ENCODE data around the gene VIPR2. TPM values are rescaled to one million over a fixed set of nuclear protein-coding genes. Genes with fewer than 3 reads are reported as not detected.

VIPR2 gene
- total RNA-seq, 4 donors from 2014 or later, result 0.59 to 0.64 (median 0.60) TPM; not detected in 1

DNA sequence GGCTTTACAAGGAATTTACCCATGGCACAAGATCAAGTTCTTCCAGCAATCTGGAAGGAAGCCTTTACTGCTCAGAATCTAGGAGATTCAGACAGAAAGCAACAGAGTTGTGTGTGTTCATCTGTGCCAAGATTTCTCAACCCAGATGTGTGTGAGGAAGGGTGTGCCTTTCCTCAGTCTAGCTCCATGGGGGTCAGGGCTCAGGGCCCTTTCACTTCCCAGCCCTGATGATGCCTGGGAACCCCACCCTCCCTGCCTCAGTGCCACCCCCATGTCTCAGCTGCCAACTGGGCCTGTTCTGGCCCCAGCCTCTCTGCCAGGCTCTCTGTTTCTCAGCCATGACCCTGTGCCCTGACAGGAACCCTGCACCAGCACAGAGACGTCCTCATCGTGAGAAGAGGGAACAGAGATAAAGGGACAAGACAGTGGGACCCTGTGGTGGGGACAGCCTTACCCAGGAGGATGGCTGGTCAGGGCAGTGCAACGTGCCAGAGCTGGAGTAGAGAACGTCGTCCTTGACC lies 102.0 kb downstream of the VIPR2 start:
- H3K27me3 ChIP-seq, result no peaks in the 10 kb centered on the region
- H3K36me3 ChIP-seq, result no peaks in the 10 kb centered on the region
- no peak overlapping the region for H3K27ac ChIP-seq
- WGBS, result 87% methylated on average over 5 of the region's 5 CpGs
- DNase-seq (ENCODE audit: low spot score in 2 of 2), result peak in 1 of 2 donors; percentile 32
- no peak overlapping the region for H3K4me3 ChIP-seq
- no peak for TF ChIP-seq POLR2AphosphoS5 (IDR thresholded peaks at IDR 0.05)
- no peak for TF ChIP-seq POLR2A (IDR thresholded peaks at IDR 0.05)
- TF ChIP-seq, protein P1, sequence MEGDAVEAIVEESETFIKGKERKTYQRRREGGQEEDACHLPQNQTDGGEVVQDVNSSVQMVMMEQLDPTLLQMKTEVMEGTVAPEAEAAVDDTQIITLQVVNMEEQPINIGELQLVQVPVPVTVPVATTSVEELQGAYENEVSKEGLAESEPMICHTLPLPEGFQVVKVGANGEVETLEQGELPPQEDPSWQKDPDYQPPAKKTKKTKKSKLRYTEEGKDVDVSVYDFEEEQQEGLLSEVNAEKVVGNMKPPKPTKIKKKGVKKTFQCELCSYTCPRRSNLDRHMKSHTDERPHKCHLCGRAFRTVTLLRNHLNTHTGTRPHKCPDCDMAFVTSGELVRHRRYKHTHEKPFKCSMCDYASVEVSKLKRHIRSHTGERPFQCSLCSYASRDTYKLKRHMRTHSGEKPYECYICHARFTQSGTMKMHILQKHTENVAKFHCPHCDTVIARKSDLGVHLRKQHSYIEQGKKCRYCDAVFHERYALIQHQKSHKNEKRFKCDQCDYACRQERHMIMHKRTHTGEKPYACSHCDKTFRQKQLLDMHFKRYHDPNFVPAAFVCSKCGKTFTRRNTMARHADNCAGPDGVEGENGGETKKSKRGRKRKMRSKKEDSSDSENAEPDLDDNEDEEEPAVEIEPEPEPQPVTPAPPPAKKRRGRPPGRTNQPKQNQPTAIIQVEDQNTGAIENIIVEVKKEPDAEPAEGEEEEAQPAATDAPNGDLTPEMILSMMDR (IDR thresholded peaks at IDR 0.05), result no peak
- TF ChIP-seq EP300 (IDR thresholded peaks at IDR 0.05), result no peak
- no peaks in the 10 kb centered on the region for H3K9me3 ChIP-seq
- H3K4me1 ChIP-seq, result no peaks in the 10 kb centered on the region

DNA sequence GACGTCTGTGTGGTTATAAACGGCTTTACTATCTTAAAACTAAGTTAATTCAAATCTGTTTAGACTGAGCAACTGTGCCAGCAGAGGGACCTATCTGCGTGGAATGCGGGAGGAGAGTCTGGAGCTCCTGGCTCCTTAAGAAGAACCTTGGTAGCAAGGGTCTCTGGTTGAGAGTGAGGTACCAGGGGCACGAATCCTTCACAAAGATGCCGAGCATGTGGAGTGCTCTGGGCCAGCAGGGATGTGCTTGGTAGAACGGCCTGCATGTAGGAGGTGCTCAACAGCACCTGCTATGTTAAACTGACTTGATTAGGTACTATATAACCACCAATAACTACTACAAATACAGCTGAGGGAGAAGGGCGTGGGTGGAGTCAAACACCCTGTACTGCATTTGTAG lies 102.6 kb downstream of the VIPR2 start:
- H3K36me3 ChIP-seq, result no peaks in the 10 kb centered on the region
- DNase-seq (ENCODE audit: low spot score in 2 of 2), result no peak
- WGBS, result 68% methylated on average over 8 of the region's 8 CpGs
- H3K4me1 ChIP-seq, result no peaks in the 10 kb centered on the region
- H3K27ac ChIP-seq, result no peak overlapping the region
- no peak overlapping the region for H3K4me3 ChIP-seq
- H3K9me3 ChIP-seq, result no peaks in the 10 kb centered on the region
- TF ChIP-seq, protein P1 (IDR thresholded peaks at IDR 0.05), result no peak
- TF ChIP-seq POLR2A (IDR thresholded peaks at IDR 0.05) (no peak), POLR2AphosphoS5 (IDR thresholded peaks at IDR 0.05) (no peak), EP300 (IDR thresholded peaks at IDR 0.05) (no peak)
- H3K27me3 ChIP-seq, result no peaks in the 10 kb centered on the region

DNA sequence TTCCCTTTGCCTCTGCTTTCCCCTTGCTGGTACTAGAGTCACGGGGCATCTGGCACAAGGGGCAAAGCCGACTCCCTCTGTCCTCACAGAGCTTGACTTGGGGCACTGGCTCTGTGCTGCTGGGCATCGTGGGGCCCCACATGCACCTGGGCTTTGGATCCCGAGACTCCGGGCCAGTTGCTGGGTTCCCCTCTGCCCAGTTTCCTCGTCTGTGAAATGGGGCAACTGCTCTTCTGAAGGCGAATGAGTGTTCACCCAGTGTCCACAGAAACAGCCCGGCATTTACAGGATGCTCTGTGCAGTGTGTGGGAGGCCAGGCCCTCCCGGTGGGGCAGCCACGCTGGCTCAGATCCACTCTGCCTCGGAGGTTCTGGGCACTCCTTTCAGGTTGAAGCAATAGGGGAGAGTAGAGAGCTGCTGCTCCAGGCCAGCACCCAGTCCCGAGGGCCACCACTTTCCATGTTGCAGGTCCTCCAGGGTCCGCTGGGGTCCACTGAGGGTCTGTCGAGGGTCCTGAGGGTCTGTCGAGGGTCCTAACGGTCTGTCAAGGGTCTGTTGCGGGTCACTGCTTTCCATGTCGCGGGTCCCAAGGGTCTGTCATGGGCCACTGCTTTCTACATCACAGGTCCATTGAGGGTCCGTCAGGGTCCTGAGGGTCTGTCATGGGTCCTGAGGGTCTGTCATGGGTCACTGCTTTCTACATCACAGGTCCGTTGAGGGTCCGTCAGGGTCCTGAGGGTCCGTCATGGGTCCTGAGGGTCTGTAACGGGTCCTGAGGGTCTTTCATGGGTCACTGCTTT lies 103.6 kb downstream of the VIPR2 start:
- Histone ChIP-seq H3K27ac (no peak overlapping the region), H3K4me1 (no peaks in the 10 kb centered on the region), H3K36me3 (no peaks in the 10 kb centered on the region), H3K4me3 (no peak overlapping the region), H3K9me3 (no peaks in the 10 kb centered on the region), H3K27me3 (no peaks in the 10 kb centered on the region)
- DNase-seq (ENCODE audit: low spot score in 2 of 2), result peak in 1 of 2 donors; percentile 51
- WGBS, result 92% methylated on average over 15 of the region's 24 CpGs
- TF ChIP-seq, protein P1 (IDR thresholded peaks at IDR 0.05), result no peak
- TF ChIP-seq EP300 (IDR thresholded peaks at IDR 0.05), result no peak

DNA sequence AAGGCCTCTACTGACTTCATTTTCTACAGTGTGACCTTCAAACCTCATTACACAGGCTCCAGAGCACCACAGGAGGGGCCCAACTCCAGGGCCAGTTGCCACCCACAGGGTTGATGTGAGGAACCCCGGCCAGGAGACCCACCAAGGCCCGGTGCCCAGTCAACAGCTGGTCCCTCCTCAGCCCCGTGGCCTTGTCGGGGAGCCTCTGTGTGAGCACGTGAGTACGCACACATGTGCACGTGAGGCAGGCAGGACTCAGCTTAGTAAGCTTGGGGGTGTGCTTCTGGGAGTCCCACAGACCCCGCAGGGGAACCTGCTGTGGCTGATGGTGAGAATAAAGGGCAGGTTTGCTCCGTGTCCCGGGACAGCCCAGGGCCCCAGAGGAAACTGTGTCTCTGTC lies 104.5 kb downstream of the VIPR2 start:
- DNase-seq (ENCODE audit: low spot score in 2 of 2), result no peak
- 88% methylated on average over 10 of the region's 10 CpGs for WGBS
- Histone ChIP-seq H3K4me1 (no peaks in the 10 kb centered on the region), H3K36me3 (no peaks in the 10 kb centered on the region), H3K27me3 (no peaks in the 10 kb centered on the region), H3K4me3 (no peak overlapping the region), H3K27ac (no peak overlapping the region), H3K9me3 (no peaks in the 10 kb centered on the region)
- TF ChIP-seq, protein P1 (IDR thresholded peaks at IDR 0.05), result no peak
- TF ChIP-seq POLR2A (IDR thresholded peaks at IDR 0.05) (no peak), EP300 (IDR thresholded peaks at IDR 0.05) (no peak), POLR2AphosphoS5 (IDR thresholded peaks at IDR 0.05) (no peak)

DNA sequence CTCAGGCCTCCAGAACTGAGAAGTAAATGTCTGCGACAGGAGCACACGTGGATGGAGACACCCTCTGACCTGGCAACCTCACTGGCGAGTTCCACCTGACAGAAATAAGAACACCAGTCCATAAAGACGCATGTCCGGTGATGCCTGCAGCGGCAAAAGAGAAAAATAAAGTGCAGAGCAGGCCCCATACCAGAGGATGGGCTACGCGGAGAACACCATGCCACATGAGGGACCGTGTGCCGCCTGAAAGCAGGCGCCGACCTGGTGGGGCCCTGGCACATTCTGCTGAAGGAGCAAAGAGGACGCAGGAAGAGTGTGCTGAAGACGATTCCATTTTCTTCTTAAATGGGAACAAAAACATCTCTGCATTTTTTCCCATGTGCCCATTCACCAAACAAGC lies 105.0 kb downstream of the VIPR2 start:
- Histone ChIP-seq H3K9me3 (no peaks in the 10 kb centered on the region), H3K4me1 (no peaks in the 10 kb centered on the region), H3K27me3 (no peaks in the 10 kb centered on the region), H3K27ac (no peak overlapping the region), H3K4me3 (no peak overlapping the region), H3K36me3 (no peaks in the 10 kb centered on the region)
- no peak for TF ChIP-seq EP300 (IDR thresholded peaks at IDR 0.05)
- WGBS, result 89% methylated on average over 14 of the region's 14 CpGs
- DNase-seq (ENCODE audit: low spot score in 2 of 2), result no peak

Measured in suprapubic skin (tissue), 4 donors.